RWPE1 (cell line): ENCODE measurements around the gene GABRG3.

Experiments used
- CTCF ChIA-PET: fragments of 350-600 bp; sonication (Branson Sonifier 250); formaldehyde crosslinking; extraction: SDS; loops from one replicate; lab custom pipeline; 2021; lab: Yijun Ruan, JAX
- POLR2A ChIA-PET: fragments of 400-600 bp; formaldehyde crosslinking; extraction: SDS; loops from one replicate; lab custom pipeline; 2020; ENCODE audit warnings: antibody characterized with exemption; ENCODE audit not compliant: low non-redundant PET; lab: Yijun Ruan, JAX
- DNase-seq: peaks from one replicate; pipeline ENCODE4 v3.0.0; 2012; ENCODE audit warnings: low spot score
- H3K27ac ChIP-seq: fragments of 450-650 bp; 2 replicates; pipeline ENCODE4 v1.5.1; 2017
- TF ChIP-seq, protein P1 (sequence below): fragments of 450-650 bp; conservative IDR thresholded peaks from 2 replicates; pipeline ENCODE4 v1.5.1; 2017; ENCODE audit warnings: low read depth, mild to moderate bottlenecking

Gene GABRG3

DNA sequence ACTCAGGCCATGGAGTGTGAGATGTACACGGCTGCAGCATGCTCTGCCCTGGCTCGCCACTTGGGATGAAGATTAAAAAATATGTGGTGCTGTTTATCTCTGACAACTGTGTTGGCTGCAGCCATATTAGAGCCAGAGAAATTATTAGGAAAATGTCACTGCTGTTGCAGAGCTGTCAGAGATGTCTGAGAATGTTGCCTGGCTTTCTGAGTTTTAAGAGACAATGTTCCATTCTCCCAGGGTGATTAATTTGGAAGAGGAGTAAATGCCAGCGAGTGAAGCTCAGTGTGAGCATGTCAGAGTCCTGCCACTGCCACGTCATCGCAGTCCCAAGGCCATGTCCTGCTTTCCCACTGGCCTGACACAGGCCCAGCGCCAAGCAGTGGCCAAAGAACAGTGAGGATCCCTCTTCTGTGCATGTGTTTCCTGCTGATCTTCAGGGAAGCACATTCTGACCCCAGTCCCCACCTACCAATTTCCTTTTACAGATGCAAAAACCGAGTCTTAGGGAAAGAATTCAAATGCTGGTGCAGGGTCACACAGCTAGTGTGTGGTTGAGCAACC is 370.9 kb downstream of the GABRG3 start:
- POLR2A ChIA-PET = no interaction called here
- TF ChIP-seq, protein P1, sequence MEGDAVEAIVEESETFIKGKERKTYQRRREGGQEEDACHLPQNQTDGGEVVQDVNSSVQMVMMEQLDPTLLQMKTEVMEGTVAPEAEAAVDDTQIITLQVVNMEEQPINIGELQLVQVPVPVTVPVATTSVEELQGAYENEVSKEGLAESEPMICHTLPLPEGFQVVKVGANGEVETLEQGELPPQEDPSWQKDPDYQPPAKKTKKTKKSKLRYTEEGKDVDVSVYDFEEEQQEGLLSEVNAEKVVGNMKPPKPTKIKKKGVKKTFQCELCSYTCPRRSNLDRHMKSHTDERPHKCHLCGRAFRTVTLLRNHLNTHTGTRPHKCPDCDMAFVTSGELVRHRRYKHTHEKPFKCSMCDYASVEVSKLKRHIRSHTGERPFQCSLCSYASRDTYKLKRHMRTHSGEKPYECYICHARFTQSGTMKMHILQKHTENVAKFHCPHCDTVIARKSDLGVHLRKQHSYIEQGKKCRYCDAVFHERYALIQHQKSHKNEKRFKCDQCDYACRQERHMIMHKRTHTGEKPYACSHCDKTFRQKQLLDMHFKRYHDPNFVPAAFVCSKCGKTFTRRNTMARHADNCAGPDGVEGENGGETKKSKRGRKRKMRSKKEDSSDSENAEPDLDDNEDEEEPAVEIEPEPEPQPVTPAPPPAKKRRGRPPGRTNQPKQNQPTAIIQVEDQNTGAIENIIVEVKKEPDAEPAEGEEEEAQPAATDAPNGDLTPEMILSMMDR = no peak
- DNase-seq = no peak
- no peak overlapping the region for H3K27ac ChIP-seq
- CTCF ChIA-PET = interaction anchor here (0.6 to 1.0 kb wide), 2 partner anchors 46 to 282 kb away, joined by 3 read pairs; no protein-coding TSS in a partner anchor

DNA sequence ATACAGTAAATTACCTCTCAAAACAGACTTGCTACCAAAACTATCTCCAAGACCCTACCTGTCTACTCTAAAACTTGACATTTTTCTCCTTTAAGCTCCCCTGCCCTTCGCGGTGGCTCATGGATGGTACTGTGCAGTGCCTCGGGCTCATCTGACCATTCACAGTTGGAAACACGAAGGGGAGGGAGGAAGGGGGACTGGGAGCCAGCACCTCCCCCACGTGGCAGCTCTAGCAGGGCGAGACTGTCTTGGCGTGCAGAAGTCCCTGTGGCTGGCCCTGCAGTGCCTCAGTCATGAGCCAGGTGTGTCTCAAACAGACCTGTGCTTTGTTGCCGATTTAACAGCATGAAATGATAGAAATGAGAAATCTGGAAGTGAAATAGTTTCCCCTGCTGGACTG is 372.0 kb downstream of the GABRG3 start:
- ChIA-PET POLR2A (no interaction called here), CTCF (no interaction called here)
- DNase-seq = no peak

DNA sequence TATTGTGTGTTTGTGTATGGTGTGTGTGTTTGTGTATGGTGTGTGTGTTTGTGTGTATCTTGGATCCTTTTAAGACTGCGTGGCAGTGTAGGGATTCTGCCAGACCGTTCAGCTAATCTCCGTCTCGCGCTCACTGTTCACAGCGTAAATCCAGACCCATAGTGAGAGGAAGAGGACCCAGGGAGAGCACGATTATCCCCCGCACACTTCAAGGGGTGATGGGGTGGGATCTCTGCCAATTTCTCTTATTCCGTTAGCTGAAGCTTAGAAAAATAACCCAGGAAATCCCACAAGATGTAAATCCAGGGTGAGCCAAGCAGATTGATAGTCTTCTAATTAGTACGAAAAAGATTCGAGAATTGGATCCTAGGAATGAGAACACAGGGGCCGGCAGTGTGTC is 381.2 kb downstream of the GABRG3 start:
- POLR2A ChIA-PET = no interaction called here
- CTCF ChIA-PET = no interaction called here
- DNase-seq = no peak
- TF ChIP-seq, protein P1 = no peak
- H3K27ac ChIP-seq = no peak overlapping the region

More for the DNA sequence above, 372.0 kb downstream of the GABRG3 start:
- TF ChIP-seq, protein P1 = no peak
- H3K27ac ChIP-seq = no peak overlapping the region

DNA sequence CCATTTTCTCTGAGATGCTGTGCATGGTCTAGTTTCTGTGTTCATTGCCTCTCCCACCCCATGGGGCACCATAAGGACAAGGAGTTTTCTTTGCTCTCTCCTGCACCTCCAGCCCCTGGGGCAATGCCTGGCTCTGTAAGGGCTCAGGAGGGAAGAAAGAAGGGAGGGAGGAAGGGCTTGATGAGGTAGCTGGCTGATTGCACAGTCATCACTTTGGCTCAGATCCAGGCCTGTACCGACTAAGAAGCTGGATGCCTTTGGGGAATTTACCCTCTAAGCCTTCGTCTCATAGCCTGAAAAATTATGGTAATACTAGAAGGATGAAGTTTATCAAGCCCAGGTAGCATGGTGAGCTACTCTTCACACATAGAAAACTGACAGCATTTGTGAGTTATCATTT is 382.9 kb downstream of the GABRG3 start:
- ChIA-PET CTCF (no interaction called here), POLR2A (no interaction called here)
- TF ChIP-seq, protein P1 = no peak
- H3K27ac ChIP-seq = no peak overlapping the region
- no peak for DNase-seq

DNA sequence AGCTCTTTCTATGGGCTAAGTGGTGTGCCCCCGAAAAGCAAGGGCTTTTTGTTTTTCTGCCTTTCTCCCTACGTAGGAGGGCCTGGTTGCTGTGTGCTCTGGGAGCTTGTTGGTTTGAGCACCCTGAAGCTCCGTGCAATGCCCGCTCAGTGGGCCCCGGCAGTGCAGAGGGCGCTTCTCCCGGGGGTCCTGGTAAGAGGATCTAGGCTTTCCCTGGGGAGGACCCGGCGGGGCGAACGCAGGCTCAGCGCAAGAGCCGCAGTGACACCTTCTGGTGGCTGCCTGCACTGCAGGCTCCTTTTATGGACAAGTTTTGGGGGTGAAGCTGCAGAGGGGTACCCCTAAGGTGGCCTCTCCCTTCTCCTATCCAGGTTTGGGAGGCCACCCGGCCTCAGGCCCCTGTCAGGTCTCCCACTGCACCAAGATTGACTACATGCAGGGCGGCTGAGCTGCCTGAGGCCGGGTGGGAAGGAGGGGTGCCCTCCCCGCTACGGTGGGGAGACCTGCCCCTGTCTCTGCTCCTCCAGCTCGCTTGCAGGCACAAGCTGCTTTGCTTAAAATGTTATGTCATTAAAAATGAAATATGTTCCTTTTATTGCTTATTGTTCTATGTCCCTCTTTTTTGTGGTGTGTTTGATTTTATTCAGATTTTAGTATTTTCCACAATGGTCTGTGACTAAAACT is 387.9 kb downstream of the GABRG3 start:
- POLR2A ChIA-PET = no interaction called here
- TF ChIP-seq, protein P1 = peak; percentile 22; the same call in 1 of the 2 replicates
- H3K27ac ChIP-seq = no peak overlapping the region
- DNase-seq = no peak
- CTCF ChIA-PET = interaction anchor here (0.6 kb wide), 3 partner anchors 257 to 1132 kb away, joined by 3 to 4 read pairs (median 3); no protein-coding TSS in a partner anchor

DNA sequence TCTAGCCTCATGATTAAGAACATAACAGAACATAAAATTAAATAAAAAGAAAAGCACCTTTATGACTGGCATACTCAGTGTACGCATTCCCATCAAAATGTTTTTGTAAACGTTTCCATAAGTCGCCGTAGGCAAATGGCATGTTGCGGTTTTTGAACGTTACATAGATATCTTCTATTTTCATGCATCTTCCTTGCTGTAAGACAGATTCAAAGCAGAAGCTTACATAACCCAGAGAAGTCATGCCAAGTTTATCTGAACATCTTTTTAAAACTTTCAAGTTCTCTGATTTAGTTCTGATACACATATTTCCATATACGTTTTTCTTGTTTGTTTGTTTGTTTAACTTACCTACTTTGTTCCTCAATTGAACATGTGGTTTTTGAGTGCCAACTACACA is 388.6 kb downstream of the GABRG3 start:
- no peak for DNase-seq
- TF ChIP-seq, protein P1 = no peak
- ChIA-PET CTCF (no interaction called here), POLR2A (no interaction called here)
- no peak overlapping the region for H3K27ac ChIP-seq
